Endothelial cell of umbilical vein (primary cell): ENCODE measurements around the gene KIF23.

Source experiments
- JUN ChIP-seq: IDR thresholded peaks from 2 replicates; pipeline ENCODE4 v1.6.1; 2011; ENCODE audit warnings: borderline replicate concordance, low read depth; ENCODE audit not compliant: insufficient read length, insufficient read depth
- POLR2AphosphoS5 ChIP-seq: IDR thresholded peaks from 2 replicates; pipeline ENCODE4 v1.6.1; 2012; ENCODE audit warnings: low read depth, mild to moderate bottlenecking, control low read depth, low read length, moderate library complexity; ENCODE audit not compliant: insufficient read depth
- TF ChIP-seq, protein P1 (sequence below), 2 donors: IDR thresholded peaks; 1 replicate in 1 of 2; 2 replicates in 1 of 2; pipeline ENCODE4 v1.5.1; 2011; ENCODE audit warnings: low read length in 2 of 2, mild to moderate bottlenecking in 2 of 2, moderate library complexity in 2 of 2, control low read depth in 1 of 2, inconsistent platforms in 1 of 2, low read depth in 1 of 2; ENCODE audit not compliant: insufficient read depth in 1 of 2; ENCODE audit errors: extremely low read depth in 1 of 2

GRCh38 chr15:69377216-69377970 lies 36.8 kb upstream of the KIF23 start:
- TF ChIP-seq, protein P1, sequence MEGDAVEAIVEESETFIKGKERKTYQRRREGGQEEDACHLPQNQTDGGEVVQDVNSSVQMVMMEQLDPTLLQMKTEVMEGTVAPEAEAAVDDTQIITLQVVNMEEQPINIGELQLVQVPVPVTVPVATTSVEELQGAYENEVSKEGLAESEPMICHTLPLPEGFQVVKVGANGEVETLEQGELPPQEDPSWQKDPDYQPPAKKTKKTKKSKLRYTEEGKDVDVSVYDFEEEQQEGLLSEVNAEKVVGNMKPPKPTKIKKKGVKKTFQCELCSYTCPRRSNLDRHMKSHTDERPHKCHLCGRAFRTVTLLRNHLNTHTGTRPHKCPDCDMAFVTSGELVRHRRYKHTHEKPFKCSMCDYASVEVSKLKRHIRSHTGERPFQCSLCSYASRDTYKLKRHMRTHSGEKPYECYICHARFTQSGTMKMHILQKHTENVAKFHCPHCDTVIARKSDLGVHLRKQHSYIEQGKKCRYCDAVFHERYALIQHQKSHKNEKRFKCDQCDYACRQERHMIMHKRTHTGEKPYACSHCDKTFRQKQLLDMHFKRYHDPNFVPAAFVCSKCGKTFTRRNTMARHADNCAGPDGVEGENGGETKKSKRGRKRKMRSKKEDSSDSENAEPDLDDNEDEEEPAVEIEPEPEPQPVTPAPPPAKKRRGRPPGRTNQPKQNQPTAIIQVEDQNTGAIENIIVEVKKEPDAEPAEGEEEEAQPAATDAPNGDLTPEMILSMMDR (IDR thresholded peaks at IDR 0.05; ENCODE audit: extremely low read depth in 1 of 2, insufficient read depth in 1 of 2, low read depth in 1 of 2, low read length in 2 of 2): no peak
- TF ChIP-seq POLR2AphosphoS5 (no peak), JUN (no peak)
